ENCODE measurements around the gene HIGD1C. TPM values are rescaled to one million over a fixed set of nuclear protein-coding genes. Genes with fewer than 3 reads are reported as not detected.
"Not testable (repeated sequence)": the region's sequence is repeated elsewhere in the genome, so short reads cannot be mapped to it uniquely, and the experiment has no call there.

HIGD1C gene
- not detected for total RNA-seq

DNA sequence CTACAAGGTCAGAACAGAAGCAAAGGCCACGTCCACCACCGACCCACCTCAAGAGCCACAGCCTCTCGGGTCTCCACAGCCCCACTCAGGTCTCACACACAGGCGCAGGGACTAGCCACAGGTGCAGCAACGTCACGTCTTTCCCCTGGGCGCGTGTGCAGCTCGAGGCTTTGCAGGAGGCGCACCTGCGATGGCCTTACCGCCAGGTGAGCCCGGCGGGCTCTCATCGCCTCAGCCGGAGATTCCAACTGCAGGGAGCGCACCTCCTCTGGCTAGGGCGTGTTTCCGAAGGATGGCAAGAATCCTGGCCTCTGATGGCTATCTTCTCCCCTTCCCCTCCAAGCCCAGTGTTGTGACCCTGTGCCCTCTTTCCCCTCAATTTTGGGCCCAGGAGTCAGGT lies at the start of gene HIGD1C:
HIGD1C (plus strand) TSS at position 35 of the 400 bp plus-strand sequence. CDS start 1,455 bp downstream, outside the sequence.
- Histone ChIP-seq H3K9me3 (no peaks in the 10 kb centered on the region), H3K4me1 (no peaks in the 10 kb centered on the region), H3K4me3 (no peak within 1 kb of the TSS), H3K27me3 (no peaks in the 10 kb centered on the region), H3K27ac (replicated peaks in 1 of 4) (no peak within 1 kb of the TSS), H3K36me3 (peaks cover 0 to 11% (median 8%) of the 10 kb centered on the region in 4 donors)
- WGBS = 94% methylated on average over 19 of the region's 19 CpGs
- no peak for TF ChIP-seq POLR2AphosphoS5 (IDR thresholded peaks at IDR 0.05)
- TF ChIP-seq POLR2A (IDR thresholded peaks at IDR 0.05; ENCODE audit: low read depth) = no peak
- TF ChIP-seq EP300 (IDR thresholded peaks at IDR 0.05) = no peak
- TF ChIP-seq, protein P1, sequence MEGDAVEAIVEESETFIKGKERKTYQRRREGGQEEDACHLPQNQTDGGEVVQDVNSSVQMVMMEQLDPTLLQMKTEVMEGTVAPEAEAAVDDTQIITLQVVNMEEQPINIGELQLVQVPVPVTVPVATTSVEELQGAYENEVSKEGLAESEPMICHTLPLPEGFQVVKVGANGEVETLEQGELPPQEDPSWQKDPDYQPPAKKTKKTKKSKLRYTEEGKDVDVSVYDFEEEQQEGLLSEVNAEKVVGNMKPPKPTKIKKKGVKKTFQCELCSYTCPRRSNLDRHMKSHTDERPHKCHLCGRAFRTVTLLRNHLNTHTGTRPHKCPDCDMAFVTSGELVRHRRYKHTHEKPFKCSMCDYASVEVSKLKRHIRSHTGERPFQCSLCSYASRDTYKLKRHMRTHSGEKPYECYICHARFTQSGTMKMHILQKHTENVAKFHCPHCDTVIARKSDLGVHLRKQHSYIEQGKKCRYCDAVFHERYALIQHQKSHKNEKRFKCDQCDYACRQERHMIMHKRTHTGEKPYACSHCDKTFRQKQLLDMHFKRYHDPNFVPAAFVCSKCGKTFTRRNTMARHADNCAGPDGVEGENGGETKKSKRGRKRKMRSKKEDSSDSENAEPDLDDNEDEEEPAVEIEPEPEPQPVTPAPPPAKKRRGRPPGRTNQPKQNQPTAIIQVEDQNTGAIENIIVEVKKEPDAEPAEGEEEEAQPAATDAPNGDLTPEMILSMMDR (IDR thresholded peaks at IDR 0.05) = no peak
- no peak for DNase-seq (ENCODE audit: extremely low spot score)
- intact Hi-C loops (cut with DNase I) = no loop called here

DNA sequence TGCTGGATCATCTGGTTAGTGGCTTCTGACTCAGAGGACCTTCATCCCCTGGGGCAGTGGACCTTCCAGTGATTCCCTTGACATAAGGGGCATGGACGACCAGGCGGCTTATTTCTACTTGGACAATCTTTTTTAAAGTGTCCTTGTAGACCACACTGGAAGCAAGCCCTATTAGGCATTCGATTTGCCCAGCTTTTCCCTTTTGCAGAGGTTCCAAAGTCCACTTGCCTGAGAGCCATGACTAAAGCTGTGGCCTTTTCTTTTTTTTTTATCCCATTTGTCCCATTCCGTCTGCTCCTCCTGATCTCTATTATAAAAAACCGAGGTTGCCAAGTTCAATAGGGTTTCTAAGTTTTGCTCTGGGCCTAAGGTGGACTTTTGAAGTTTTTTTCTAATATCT lies 43.9 kb upstream of the HIGD1C start:
- H3K4me1 ChIP-seq; H3K4me3 ChIP-seq; intact Hi-C loops (cut with DNase I); H3K27me3 ChIP-seq; H3K27ac ChIP-seq (replicated peaks in 1 of 4); DNase-seq (ENCODE audit: extremely low spot score); H3K36me3 ChIP-seq: not testable (repeated sequence)
- peaks cover 0 to 11% (median 6%) of the 10 kb centered on the region in 4 donors for H3K9me3 ChIP-seq
- WGBS = 84% methylated on average over 5 of the region's 5 CpGs

DNA sequence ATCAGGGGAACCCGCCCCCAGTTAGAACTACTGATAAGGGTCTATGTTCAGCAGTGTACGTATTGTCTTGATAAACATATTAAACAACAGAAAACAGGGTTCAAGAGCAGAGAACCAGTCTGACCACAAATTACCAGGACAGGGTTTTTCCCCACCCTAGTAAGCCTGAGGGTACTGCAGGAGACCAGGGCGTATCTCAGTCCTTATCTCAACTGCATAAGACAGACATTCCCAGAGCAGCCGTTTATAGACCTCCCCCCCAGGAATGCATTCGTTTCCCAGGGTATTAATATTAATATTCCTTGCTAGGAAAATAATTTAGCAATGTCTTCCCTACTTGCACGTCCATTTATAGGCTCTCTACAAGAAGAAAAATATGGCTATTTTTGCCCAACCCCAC lies 40.0 kb upstream of the HIGD1C start:
- H3K36me3 ChIP-seq; H3K27me3 ChIP-seq; intact Hi-C loops (cut with DNase I); DNase-seq (ENCODE audit: extremely low spot score); H3K4me1 ChIP-seq; H3K4me3 ChIP-seq; H3K27ac ChIP-seq (replicated peaks in 1 of 4): not testable (repeated sequence)
- peaks cover 0 to 33% (median 23%) of the 10 kb centered on the region in 4 donors for H3K9me3 ChIP-seq
- 94% methylated on average over 6 of the region's 6 CpGs for WGBS

GRCh38 chr12:50913224-50913623 lies 39.1 kb upstream of the HIGD1C start:
- H3K9me3 ChIP-seq = peaks cover 0 to 33% (median 23%) of the 10 kb centered on the region in 4 donors
- DNase-seq (ENCODE audit: extremely low spot score) = no peak
- H3K36me3 ChIP-seq = no peaks in the 10 kb centered on the region
- H3K4me1 ChIP-seq = no peaks in the 10 kb centered on the region
- no peak for TF ChIP-seq POLR2AphosphoS5 (IDR thresholded peaks at IDR 0.05)
- H3K27ac ChIP-seq (replicated peaks in 1 of 4) = no peak overlapping the region
- WGBS = 91% methylated on average over 2 of the region's 2 CpGs
- H3K27me3 ChIP-seq = no peaks in the 10 kb centered on the region
- intact Hi-C loops (cut with DNase I) = no loop called here
- no peak overlapping the region for H3K4me3 ChIP-seq

DNA sequence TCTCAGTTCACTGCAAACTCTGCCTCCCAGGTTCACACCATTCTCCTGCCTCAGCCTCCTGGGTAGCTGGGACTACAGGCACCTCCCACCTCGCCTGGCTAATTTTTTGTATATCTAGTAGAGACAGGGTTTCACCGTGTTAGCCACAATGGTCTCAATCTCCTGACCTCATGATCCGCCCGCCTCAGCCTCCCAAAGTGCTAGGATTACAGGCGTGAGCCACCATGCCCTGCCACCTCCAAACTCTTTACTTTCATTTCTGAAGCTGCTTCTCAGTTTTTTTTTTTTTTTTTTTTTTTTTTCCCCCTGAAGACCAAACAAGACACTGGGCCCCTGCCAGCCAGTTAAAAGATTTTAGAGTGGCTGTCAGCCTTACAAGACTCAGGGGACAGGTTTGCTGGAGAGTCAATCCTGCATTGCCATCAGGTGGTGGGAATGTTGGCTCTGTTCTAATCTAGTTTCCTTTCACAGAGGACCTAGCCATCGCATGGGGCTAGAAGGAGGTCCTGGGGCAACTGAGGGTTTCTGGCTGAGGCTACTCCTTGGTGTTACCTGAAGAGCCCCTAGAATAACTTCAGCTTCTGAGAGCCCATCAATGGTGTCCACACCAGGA lies 37.4 kb upstream of the HIGD1C start:
- intact Hi-C loops (cut with DNase I) = no loop called here
- 89% methylated on average over 6 of the region's 6 CpGs for WGBS
- Histone ChIP-seq H3K36me3 (no peaks in the 10 kb centered on the region), H3K27me3 (no peaks in the 10 kb centered on the region), H3K9me3 (peaks cover 0 to 33% (median 23%) of the 10 kb centered on the region in 4 donors), H3K4me3 (no peak overlapping the region), H3K4me1 (no peaks in the 10 kb centered on the region), H3K27ac (replicated peaks in 1 of 4) (no peak overlapping the region)
- TF ChIP-seq EP300 (IDR thresholded peaks at IDR 0.05) (no peak), POLR2A (IDR thresholded peaks at IDR 0.05; ENCODE audit: low read depth) (no peak), POLR2AphosphoS5 (IDR thresholded peaks at IDR 0.05) (no peak)
- TF ChIP-seq, protein P1 (IDR thresholded peaks at IDR 0.05) = no peak
- no peak for DNase-seq (ENCODE audit: extremely low spot score)

- H3K4me3 ChIP-seq = no peak overlapping the region
- intact Hi-C loops (cut with DNase I) = no loop called here
- peaks cover 0 to 33% (median 23%) of the 10 kb centered on the region in 4 donors for H3K9me3 ChIP-seq
These were observed 36.1 kb upstream of the HIGD1C start for GRCh38 chr12:50916292-50916691.

More at GRCh38 chr12:50916292-50916691, 36.1 kb upstream of the HIGD1C start:
- TF ChIP-seq POLR2A (IDR thresholded peaks at IDR 0.05; ENCODE audit: low read depth) (no peak), POLR2AphosphoS5 (IDR thresholded peaks at IDR 0.05) (no peak), EP300 (IDR thresholded peaks at IDR 0.05) (no peak)
- TF ChIP-seq, protein P1 (IDR thresholded peaks at IDR 0.05) = no peak
- no peaks in the 10 kb centered on the region for H3K36me3 ChIP-seq
- DNase-seq (ENCODE audit: extremely low spot score) = no peak
- no peak overlapping the region for H3K27ac ChIP-seq (replicated peaks in 1 of 4)
- 69% methylated on average over 3 of the region's 3 CpGs for WGBS
- H3K4me1 ChIP-seq = peaks cover 0 to 4% (median under 1%) of the 10 kb centered on the region in 4 donors
- no peaks in the 10 kb centered on the region for H3K27me3 ChIP-seq

All from esophagus muscularis mucosa (tissue), 4 donors.